UCSD-AML1 (cell line): ENCODE measurements around the gene FUT8.
"Not testable (repeated sequence)": the region's sequence is repeated elsewhere in the genome, so short reads cannot be mapped to it uniquely, and the experiment has no call there.

Experiments used
- DNase-seq: peaks from one replicate; lab custom pipeline; 2025; ENCODE audit not compliant: unreplicated experiment; lab: John Stamatoyannopoulos, UW

The FUT8 gene

GRCh38 chr14:65449647-65450046 is 37.1 kb downstream of the FUT8 start:
- no peak for DNase-seq

GRCh38 chr14:65453807-65454480 is 41.4 kb downstream of the FUT8 start:
- no peak for DNase-seq

- DNase-seq, result no peak
Observed at GRCh38 chr14:65456247-65456646, 43.7 kb downstream of the FUT8 start.

GRCh38 chr14:65461730-65462129 is 49.2 kb downstream of the FUT8 start:
- no peak for DNase-seq

- no peak for DNase-seq
Observed at GRCh38 chr14:65462411-65462810, 49.9 kb downstream of the FUT8 start.

GRCh38 chr14:65465584-65465983 is 53.1 kb downstream of the FUT8 start:
- DNase-seq, result no peak

- not testable (repeated sequence) for DNase-seq
Observed at GRCh38 chr14:65467926-65468325, 55.4 kb downstream of the FUT8 start.

- no peak for DNase-seq
Observed at GRCh38 chr14:65469903-65470302, 57.4 kb downstream of the FUT8 start.

GRCh38 chr14:65470404-65470880 is 57.9 kb downstream of the FUT8 start:
- no peak for DNase-seq

GRCh38 chr14:65471038-65471878 is 58.7 kb downstream of the FUT8 start:
- no peak for DNase-seq

- DNase-seq, result no peak
Observed at GRCh38 chr14:65472189-65472588, 59.7 kb downstream of the FUT8 start.

GRCh38 chr14:65476273-65476941 is 63.9 kb downstream of the FUT8 start:
- no peak for DNase-seq

- DNase-seq, result no peak
Observed at GRCh38 chr14:65476942-65477318, 64.4 kb downstream of the FUT8 start.

GRCh38 chr14:65478017-65478416 is 65.5 kb downstream of the FUT8 start:
- DNase-seq, result no peak

- DNase-seq, result no peak
Observed at GRCh38 chr14:65478596-65478995, 66.1 kb downstream of the FUT8 start.

- no peak for DNase-seq
Observed at GRCh38 chr14:65479386-65479785, 66.9 kb downstream of the FUT8 start.

- no peak for DNase-seq
Observed at GRCh38 chr14:65482757-65483438, 70.4 kb downstream of the FUT8 start.

GRCh38 chr14:65483647-65484046 is 71.1 kb downstream of the FUT8 start:
- DNase-seq, result no peak

- no peak for DNase-seq
Observed at GRCh38 chr14:65485516-65485915, 73.0 kb downstream of the FUT8 start.

- DNase-seq, result no peak
Observed at GRCh38 chr14:65486863-65487262, 74.3 kb downstream of the FUT8 start.

- DNase-seq, result no peak
Observed at GRCh38 chr14:65487783-65488494, 75.4 kb downstream of the FUT8 start.
